ENCODE measurements around the gene ACAA1.

- TF ChIP-seq, protein P1, sequence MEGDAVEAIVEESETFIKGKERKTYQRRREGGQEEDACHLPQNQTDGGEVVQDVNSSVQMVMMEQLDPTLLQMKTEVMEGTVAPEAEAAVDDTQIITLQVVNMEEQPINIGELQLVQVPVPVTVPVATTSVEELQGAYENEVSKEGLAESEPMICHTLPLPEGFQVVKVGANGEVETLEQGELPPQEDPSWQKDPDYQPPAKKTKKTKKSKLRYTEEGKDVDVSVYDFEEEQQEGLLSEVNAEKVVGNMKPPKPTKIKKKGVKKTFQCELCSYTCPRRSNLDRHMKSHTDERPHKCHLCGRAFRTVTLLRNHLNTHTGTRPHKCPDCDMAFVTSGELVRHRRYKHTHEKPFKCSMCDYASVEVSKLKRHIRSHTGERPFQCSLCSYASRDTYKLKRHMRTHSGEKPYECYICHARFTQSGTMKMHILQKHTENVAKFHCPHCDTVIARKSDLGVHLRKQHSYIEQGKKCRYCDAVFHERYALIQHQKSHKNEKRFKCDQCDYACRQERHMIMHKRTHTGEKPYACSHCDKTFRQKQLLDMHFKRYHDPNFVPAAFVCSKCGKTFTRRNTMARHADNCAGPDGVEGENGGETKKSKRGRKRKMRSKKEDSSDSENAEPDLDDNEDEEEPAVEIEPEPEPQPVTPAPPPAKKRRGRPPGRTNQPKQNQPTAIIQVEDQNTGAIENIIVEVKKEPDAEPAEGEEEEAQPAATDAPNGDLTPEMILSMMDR (IDR thresholded peaks at IDR 0.05) = no peak
- no peak for TF ChIP-seq POLR2A (IDR thresholded peaks at IDR 0.05)
These were observed 16.3 kb upstream of the ACAA1 start for GRCh38 chr3:38153221-38153620.
